Measurements from ENCODE around the gene PRSS23.
"Not testable (repeated sequence)": the region's sequence is repeated elsewhere in the genome, so short reads cannot be mapped to it uniquely, and the experiment has no call there.

Gene PRSS23

GRCh38 chr11:86815726-86816125, 15.4 kb downstream of the PRSS23 start:
- no peak for DNase-seq (ENCODE audit: low read depth)

GRCh38 chr11:86816251-86816726, 15.9 kb downstream of the PRSS23 start:
- DNase-seq (ENCODE audit: low read depth), result no peak

GRCh38 chr11:86818462-86819192, 18.3 kb downstream of the PRSS23 start:
- DNase-seq (ENCODE audit: low read depth), result no peak

GRCh38 chr11:86824139-86824538, 23.8 kb downstream of the PRSS23 start:
- DNase-seq (ENCODE audit: low read depth), result not testable (repeated sequence)

GRCh38 chr11:86834376-86834775, 34.0 kb downstream of the PRSS23 start:
- not testable (repeated sequence) for DNase-seq (ENCODE audit: low read depth)

GRCh38 chr11:86844762-86845508, 44.6 kb downstream of the PRSS23 start:
- DNase-seq (ENCODE audit: low read depth), result not testable (repeated sequence)

GRCh38 chr11:86848132-86848531, 47.8 kb downstream of the PRSS23 start:
- no peak for DNase-seq (ENCODE audit: low read depth)

- DNase-seq (ENCODE audit: low read depth), result no peak
Measured at GRCh38 chr11:86849679-86850078, 49.3 kb downstream of the PRSS23 start.

Data from activated T-helper 9 cell treated with anti-CD3 and anti-CD28 coated beads, Interleukin-2, amount 50 U/mL, for 16 hours (primary cell).